CD4-positive, alpha-beta T cell (primary cell): ENCODE results near the gene FIGLA. TPM values are rescaled to one million over a fixed set of nuclear protein-coding genes. Genes with fewer than 3 reads are reported as not detected.

Source experiments
- ATAC-seq: fragments of 200-7000 bp; cut with Tn5 transposase; one replicate; pipeline ENCODE4 v1.10.0; 2022; ENCODE audit warnings: mild to moderate bottlenecking; ENCODE audit not compliant: poor library complexity
- CTCF ChIA-PET: fragments of 350-600 bp; sonication (Branson Sonifier 250); formaldehyde crosslinking; loops from one replicate; lab custom pipeline; 2021; ENCODE audit warnings: antibody characterized with exemption, inconsistent platforms; lab: Charles Lee
- POLR2A ChIA-PET: fragments of 350-600 bp; sonication (Branson Sonifier 250); formaldehyde crosslinking; loops from one replicate; lab custom pipeline; 2021; ENCODE audit warnings: antibody characterized with exemption, inconsistent platforms; lab: Charles Lee
- DNase-seq, 14 experiments: peaks; one replicate each; pipeline ENCODE4 v3.0.0-alpha.2; 2013 to 2020; ENCODE audit warnings: mixed read lengths in 2 of 14
- H3K27ac ChIP-seq, 2 donors: one replicate each; pipeline versions ENCODE4 v1.5.1 to v1.7.0; 2013; ENCODE audit warnings: low read length in 2 of 2, low read depth in 1 of 2, mild to moderate bottlenecking in 1 of 2
- H3K27me3 ChIP-seq, 2 experiments: 1 replicate in 1 of 2; 2 replicates in 1 of 2; pipeline versions ENCODE4 v1.6.1 to v1.7.0; 2013; ENCODE audit warnings: low read length in 2 of 2, control low read depth in 1 of 2, mild to moderate bottlenecking in 1 of 2, moderate library complexity in 1 of 2; ENCODE audit not compliant: insufficient read depth in 2 of 2, control insufficient read depth in 1 of 2
- H3K36me3 ChIP-seq: one replicate; pipeline ENCODE4 v1.6.1; 2013; ENCODE audit warnings: low read length, control low read depth; ENCODE audit not compliant: insufficient read depth
- H3K4me1 ChIP-seq: one replicate; pipeline ENCODE4 v1.6.1; 2013; ENCODE audit warnings: low read length, control low read depth; ENCODE audit not compliant: insufficient read depth
- H3K4me3 ChIP-seq: one replicate; pipeline ENCODE4 v1.5.1; 2013; ENCODE audit warnings: mild to moderate bottlenecking, low read length, moderate library complexity
- H3K9me3 ChIP-seq, 2 experiments: 1 replicate in 1 of 2; 2 replicates in 1 of 2; pipeline versions ENCODE4 v1.6.1 to v1.7.0; 2013; ENCODE audit warnings: low read length in 2 of 2, mild to moderate bottlenecking in 2 of 2, control low read depth in 1 of 2, moderate library complexity in 1 of 2; ENCODE audit not compliant: control insufficient read depth in 1 of 2, insufficient read depth in 1 of 2
- H3K27ac Mint-ChIP-seq: one replicate; pipeline ENCODE4 v1.8.0; 2020; ENCODE audit warnings: mixed read lengths
- H3K27me3 Mint-ChIP-seq: one replicate; pipeline ENCODE4 v1.8.0; 2021; ENCODE audit warnings: mixed read lengths
- H3K36me3 Mint-ChIP-seq: one replicate; pipeline ENCODE4 v1.8.0; 2021; ENCODE audit warnings: low read depth, mixed read lengths
- H3K4me1 Mint-ChIP-seq: one replicate; pipeline ENCODE4 v1.8.0; 2021; ENCODE audit warnings: low read depth, mixed read lengths
- H3K4me3 Mint-ChIP-seq: one replicate; pipeline ENCODE4 v1.8.0; 2020; ENCODE audit warnings: mild to moderate bottlenecking, mixed read lengths
- H3K9me3 Mint-ChIP-seq: one replicate; pipeline ENCODE4 v1.8.0; 2020; ENCODE audit warnings: mixed read lengths
- CTCF ChIP-seq: fragments of 200-600 bp; IDR thresholded peaks from one replicate; pipeline ENCODE4 v1.8.0; 2022; ENCODE audit warnings: antibody characterized with exemption, mild to moderate bottlenecking
- intact Hi-C, 2 experiments: fragments of 100-400 bp; cut with DNase I in 1 of 2; cut with micrococcal nuclease in 1 of 2; formaldehyde crosslinking; loops; one replicate each; pipeline versions ENCODE4 v1.15.1 to v1.9.0; 2023 to 2025; cut with DNase I, micrococcal nuclease
- total RNA-seq, 174 experiments: library from RNA in 2 of 174; stranded (reverse) in 2 of 174; gene quantifications; one replicate each; pipeline ENCODE4 v1.2.3 and lab custom pipeline; 2021 to 2026

The FIGLA gene
- total RNA-seq, 2 experiments from 2014 or later: not detected

- H3K4me1 Mint-ChIP-seq: peaks cover under 1% of the 10 kb centered on the region
- DNase-seq: no peak
- no peaks in the 10 kb centered on the region for H3K36me3 Mint-ChIP-seq
- H3K27ac Mint-ChIP-seq: no peak overlapping the region
- intact Hi-C loops: no loop called here
- Histone ChIP-seq H3K36me3 (no peaks in the 10 kb centered on the region), H3K9me3 (no peaks in the 10 kb centered on the region), H3K4me3 (no peak overlapping the region), H3K27ac (no peak overlapping the region), H3K4me1 (no peaks in the 10 kb centered on the region), H3K27me3 (no peaks in the 10 kb centered on the region)
- TF ChIP-seq CTCF: no peak
- H3K27me3 Mint-ChIP-seq: no peaks in the 10 kb centered on the region
- no peaks in the 10 kb centered on the region for H3K9me3 Mint-ChIP-seq
- CTCF ChIA-PET: no interaction called here
- POLR2A ChIA-PET: no interaction called here
- H3K4me3 Mint-ChIP-seq: no peak overlapping the region
- ATAC-seq: no peak
These were observed 62.3 kb downstream of the FIGLA start for GRCh38 chr2:70728128-70728527.

Other genes starting within 250 kb of the FIGLA start
- gene TGFA, start 236.8 kb downstream of the FIGLA start, total RNA-seq: under 1 TPM; 0.47 to 0.88 TPM
- 1 to 10 TPM; 4.4 to 6.4 TPM for gene ADD2, start 22.4 kb downstream of the FIGLA start, total RNA-seq
- not detected for gene CLEC4F, start 30.0 kb upstream of the FIGLA start, total RNA-seq
- gene CD207, start 45.2 kb upstream of the FIGLA start, total RNA-seq: under 1 TPM in 1 of 2 experiments, not detected in 1; 0.25 TPM
- not detected for gene VAX2, start 109.9 kb upstream of the FIGLA start, total RNA-seq
- not detected for gene ATP6V1B1, start 145.3 kb upstream of the FIGLA start, total RNA-seq
- gene ANKRD53, start 188.0 kb upstream of the FIGLA start, total RNA-seq: 1 to 10 TPM in 1 of 2 experiments, under 1 TPM in 1; 0.42 to 1.2 TPM
- 10 to 100 TPM; 26.8 to 34.0 TPM for gene TEX261, start 204.2 kb upstream of the FIGLA start, total RNA-seq